ENCODE data around the gene MCU.

MCU gene

GRCh38 chr10:72793752-72794151, 101.8 kb downstream of the MCU start:
- no peak for DNase-seq (ENCODE audit: extremely low spot score)
- POLR2A ChIA-PET, result no interaction called here
- CTCF ChIA-PET, result interaction anchor here (1.9 kb wide), 1 partner anchor 10 kb away, joined by 5 read pairs; no protein-coding TSS in a partner anchor
- TF ChIP-seq CTCF (IDR thresholded peaks at IDR 0.05; ENCODE audit: control extremely low read depth, extremely low read depth, low read depth, missing control alignments), result no peak

- no peak for TF ChIP-seq CTCF (IDR thresholded peaks at IDR 0.05; ENCODE audit: control extremely low read depth, extremely low read depth, low read depth, missing control alignments)
- ChIA-PET CTCF (interaction anchor here (1.1 to 1.9 kb wide), 3 partner anchors 9 to 13 kb away, joined by 4 to 5 read pairs (median 4); no protein-coding TSS in a partner anchor), POLR2A (no interaction called here)
- DNase-seq (ENCODE audit: extremely low spot score), result no peak
Measured at GRCh38 chr10:72794260-72794659, 102.3 kb downstream of the MCU start.

- no peak for TF ChIP-seq CTCF (IDR thresholded peaks at IDR 0.05; ENCODE audit: control extremely low read depth, extremely low read depth, low read depth, missing control alignments)
- CTCF ChIA-PET, result interaction anchor here (1.7 kb wide), 1 partner anchor 11 kb away, joined by 4 read pairs; no protein-coding TSS in a partner anchor
- DNase-seq (ENCODE audit: extremely low spot score), result no peak
- POLR2A ChIA-PET, result no interaction called here
Measured at GRCh38 chr10:72796042-72796441, 104.1 kb downstream of the MCU start.

- TF ChIP-seq CTCF (IDR thresholded peaks at IDR 0.05; ENCODE audit: control extremely low read depth, extremely low read depth, low read depth, missing control alignments), result no peak
- POLR2A ChIA-PET, result no interaction called here
- CTCF ChIA-PET, result interaction anchor here (1.1 to 2.0 kb wide), 2 partner anchors 10 to 38 kb away, joined by 4 read pairs; no protein-coding TSS in a partner anchor
- DNase-seq (ENCODE audit: extremely low spot score), result no peak
Measured at GRCh38 chr10:72796538-72796937, 104.6 kb downstream of the MCU start.

GRCh38 chr10:72800000-72800740, 108.2 kb downstream of the MCU start:
- no peak for TF ChIP-seq CTCF (IDR thresholded peaks at IDR 0.05; ENCODE audit: control extremely low read depth, extremely low read depth, low read depth, missing control alignments)
- CTCF ChIA-PET, result no interaction called here
- POLR2A ChIA-PET, result no interaction called here
- no peak for DNase-seq (ENCODE audit: extremely low spot score)

- TF ChIP-seq CTCF (IDR thresholded peaks at IDR 0.05; ENCODE audit: control extremely low read depth, extremely low read depth, low read depth, missing control alignments), result no peak
- no peak for DNase-seq (ENCODE audit: extremely low spot score)
- POLR2A ChIA-PET, result no interaction called here
- CTCF ChIA-PET, result no interaction called here
Measured at GRCh38 chr10:72800741-72801092, 108.8 kb downstream of the MCU start.

All from GM10248 (cell line).